ENCODE results near the gene SLC25A29.

- TF ChIP-seq, protein P1, sequence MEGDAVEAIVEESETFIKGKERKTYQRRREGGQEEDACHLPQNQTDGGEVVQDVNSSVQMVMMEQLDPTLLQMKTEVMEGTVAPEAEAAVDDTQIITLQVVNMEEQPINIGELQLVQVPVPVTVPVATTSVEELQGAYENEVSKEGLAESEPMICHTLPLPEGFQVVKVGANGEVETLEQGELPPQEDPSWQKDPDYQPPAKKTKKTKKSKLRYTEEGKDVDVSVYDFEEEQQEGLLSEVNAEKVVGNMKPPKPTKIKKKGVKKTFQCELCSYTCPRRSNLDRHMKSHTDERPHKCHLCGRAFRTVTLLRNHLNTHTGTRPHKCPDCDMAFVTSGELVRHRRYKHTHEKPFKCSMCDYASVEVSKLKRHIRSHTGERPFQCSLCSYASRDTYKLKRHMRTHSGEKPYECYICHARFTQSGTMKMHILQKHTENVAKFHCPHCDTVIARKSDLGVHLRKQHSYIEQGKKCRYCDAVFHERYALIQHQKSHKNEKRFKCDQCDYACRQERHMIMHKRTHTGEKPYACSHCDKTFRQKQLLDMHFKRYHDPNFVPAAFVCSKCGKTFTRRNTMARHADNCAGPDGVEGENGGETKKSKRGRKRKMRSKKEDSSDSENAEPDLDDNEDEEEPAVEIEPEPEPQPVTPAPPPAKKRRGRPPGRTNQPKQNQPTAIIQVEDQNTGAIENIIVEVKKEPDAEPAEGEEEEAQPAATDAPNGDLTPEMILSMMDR (optimal IDR thresholded peaks at IDR 0.05 in 1 of 3, IDR thresholded peaks at IDR 0.05 in 1 of 3, conservative IDR thresholded peaks at IDR 0.05 in 1 of 3; ENCODE audit: extremely low read depth in 1 of 3, insufficient read depth in 2 of 3, low read length in 3 of 3): no peak
- TF ChIP-seq EZH2 (IDR thresholded peaks at IDR 0.05; ENCODE audit: low read length): no peak
Measured at GRCh38 chr14:100285913-100286400, 20.3 kb downstream of the SLC25A29 start.
